IMR-90 (cell line): ENCODE measurements around the gene LATS1. TPM values are rescaled to one million over a fixed set of nuclear protein-coding genes. Genes with fewer than 3 reads are reported as not detected.

Experiments used
- ATAC-seq: fragments of 200-7000 bp; cut with Tn5 transposase; 2 replicates; pipeline ENCODE4 v1.9.1; 2020; ENCODE audit warnings: low read depth, mild to moderate bottlenecking, moderate library complexity
- BruUV-seq: library from RNA; stranded (reverse); fragments of 400-500 nt; replicated peaks from 2 replicates; lab custom pipeline; 2021; lab: Mats Ljungman, UMichigan
- CTCF ChIA-PET: fragments of 300-600 bp; formaldehyde crosslinking; extraction: SDS; loops from one replicate; lab custom pipeline; 2021; ENCODE audit warnings: antibody characterized with exemption; lab: Yijun Ruan, JAX
- POLR2A ChIA-PET: fragments of 300-600 bp; sonication (Branson Sonifier 250); formaldehyde crosslinking; loops from one replicate; lab custom pipeline; 2022; ENCODE audit warnings: antibody characterized with exemption; ENCODE audit not compliant: unreplicated experiment; lab: Charles Lee
- DNase-seq: peaks from one replicate; pipeline ENCODE4 v3.0.0; 2013
- H2AFZ ChIP-seq: replicated peaks from 2 replicates; pipeline ENCODE3; 2013; ENCODE audit warnings: low read length, mild to moderate bottlenecking; ENCODE audit not compliant: poor library complexity
- H2AK5ac ChIP-seq: 2 replicates; pipeline ENCODE4 v1.6.1; 2013; ENCODE audit warnings: low read depth, low read length, inconsistent platforms
- H2AK9ac ChIP-seq: replicated peaks from 2 replicates; pipeline ENCODE3; 2013; ENCODE audit warnings: mild to moderate bottlenecking, low read depth, low read length, moderate library complexity; ENCODE audit not compliant: poor library complexity
- H2BK120ac ChIP-seq: 2 replicates; pipeline ENCODE4 v1.6.1; 2013; ENCODE audit warnings: low read depth, low read length, inconsistent platforms
- H2BK15ac ChIP-seq: 3 replicates; pipeline ENCODE4 v1.6.1; 2013; ENCODE audit warnings: low read depth, low read length, inconsistent platforms
- H2BK20ac ChIP-seq: 2 replicates; pipeline ENCODE4 v1.6.1; 2013; ENCODE audit warnings: low read depth, mild to moderate bottlenecking, inconsistent platforms, low read length, moderate library complexity
- H2BK5ac ChIP-seq: 2 replicates; pipeline ENCODE4 v1.6.1; 2013; ENCODE audit warnings: mild to moderate bottlenecking, low read depth, low read length, inconsistent platforms; ENCODE audit not compliant: poor library complexity, severe bottlenecking
- H3K14ac ChIP-seq: replicated peaks from 2 replicates; pipeline ENCODE4 v1.6.1; 2013; ENCODE audit warnings: low read depth, low read length, inconsistent platforms
- H3K18ac ChIP-seq: 2 replicates; pipeline ENCODE4 v1.6.1; 2013; ENCODE audit warnings: low read depth, low read length, control low read depth
- H3K23ac ChIP-seq: 2 replicates; pipeline ENCODE4 v1.6.1; 2013; ENCODE audit warnings: low read depth, low read length, inconsistent platforms
- H3K27ac ChIP-seq: 2 replicates; pipeline ENCODE4 v1.5.1; 2013; ENCODE audit warnings: mild to moderate bottlenecking, control low read depth, low read length; ENCODE audit not compliant: insufficient read depth
- H3K27me3 ChIP-seq: 2 replicates; pipeline ENCODE4 v1.6.1; 2013; ENCODE audit warnings: low read length; ENCODE audit not compliant: control insufficient read depth, insufficient read depth
- H3K36me3 ChIP-seq: 2 replicates; pipeline ENCODE4 v1.6.1; 2013; ENCODE audit warnings: low read length, mixed read lengths; ENCODE audit not compliant: control insufficient read depth, insufficient read depth
- H3K4ac ChIP-seq: 2 replicates; pipeline ENCODE4 v1.6.1; 2013; ENCODE audit warnings: low read depth, low read length, inconsistent platforms
- H3K4me1 ChIP-seq: 2 replicates; pipeline ENCODE4 v1.6.1; 2013; ENCODE audit warnings: low read length, mixed read lengths; ENCODE audit not compliant: control insufficient read depth, insufficient read depth
- H3K4me2 ChIP-seq: 2 replicates; pipeline ENCODE4 v1.6.1; 2013; ENCODE audit warnings: low read depth, mild to moderate bottlenecking, control low read depth, low read length, moderate library complexity
- H3K4me3 ChIP-seq: 2 replicates; pipeline ENCODE4 v1.5.1; 2013; ENCODE audit warnings: low read depth, mild to moderate bottlenecking, control low read depth, low read length, moderate library complexity; ENCODE audit not compliant: insufficient read depth
- H3K56ac ChIP-seq: 2 replicates; pipeline ENCODE4 v1.6.1; 2013; ENCODE audit warnings: low read length, inconsistent platforms; ENCODE audit not compliant: insufficient read depth; ENCODE audit errors: extremely low read depth
- H3K79me1 ChIP-seq, 2 experiments: 2 replicates each; pipeline ENCODE4 v1.6.1; 2013; ENCODE audit warnings: low read length in 2 of 2, inconsistent platforms in 1 of 2, low read depth in 1 of 2
- H3K9ac ChIP-seq: 2 replicates; pipeline ENCODE4 v1.6.1; 2013; ENCODE audit warnings: low read depth, low read length, control low read depth
- H3K9me1 ChIP-seq: 2 replicates; pipeline ENCODE4 v1.6.1; 2013; ENCODE audit warnings: low read length, inconsistent platforms; ENCODE audit not compliant: insufficient read depth
- H3K9me3 ChIP-seq: 2 replicates; pipeline ENCODE4 v1.6.1; 2013; ENCODE audit warnings: low read length; ENCODE audit not compliant: control insufficient read depth, insufficient read depth
- H4K20me1 ChIP-seq: 2 replicates; pipeline ENCODE4 v1.6.1; 2013; ENCODE audit warnings: low read length, inconsistent platforms; ENCODE audit not compliant: insufficient read depth
- H4K5ac ChIP-seq: 2 replicates; pipeline ENCODE4 v1.6.1; 2013; ENCODE audit warnings: mild to moderate bottlenecking, low read depth, low read length, control low read depth
- H4K8ac ChIP-seq, 2 experiments: 2 replicates each; pipeline ENCODE4 v1.6.1; 2013; ENCODE audit warnings: low read depth in 2 of 2, low read length in 2 of 2, control low read depth in 1 of 2, inconsistent platforms in 1 of 2
- H4K91ac ChIP-seq: 2 replicates; pipeline ENCODE4 v1.6.1; 2013; ENCODE audit warnings: low read depth, low read length, inconsistent platforms; ENCODE audit not compliant: insufficient read depth
- BHLHE40 ChIP-seq: fragments of 150-350 bp; IDR thresholded peaks from 2 replicates; pipeline ENCODE4 v1.6.1; 2016; ENCODE audit warnings: mild to moderate bottlenecking, low read depth, low read length
- CEBPB ChIP-seq: IDR thresholded peaks from 2 replicates; pipeline ENCODE4 v1.6.1; 2012; ENCODE audit warnings: low read depth, low read length, improper control_type of control experiment
- CHD1 ChIP-seq: IDR thresholded peaks from 2 replicates; pipeline ENCODE4 v1.6.1; 2012; ENCODE audit warnings: low read depth, low read length, improper control_type of control experiment
- FOS ChIP-seq: fragments of 150-350 bp; IDR thresholded peaks from 2 replicates; pipeline ENCODE4 v1.6.1; 2016; ENCODE audit warnings: low read depth, low read length
- MAFK ChIP-seq: IDR thresholded peaks from 2 replicates; pipeline ENCODE4 v1.6.1; 2012; ENCODE audit warnings: low read depth, low read length, improper control_type of control experiment
- MAZ ChIP-seq: IDR thresholded peaks from 2 replicates; pipeline ENCODE4 v1.6.1; 2012; ENCODE audit warnings: low read depth, mild to moderate bottlenecking, low read length, improper control_type of control experiment, moderate library complexity, borderline replicate concordance
- MXI1 ChIP-seq: IDR thresholded peaks from 2 replicates; pipeline ENCODE4 v1.6.1; 2012; ENCODE audit warnings: low read depth, mild to moderate bottlenecking, low read length, moderate library complexity, borderline replicate concordance
- NFE2L2 ChIP-seq: fragments of 150-350 bp; IDR thresholded peaks from 2 replicates; pipeline ENCODE4 v1.6.1; 2016; ENCODE audit warnings: low read depth, mild to moderate bottlenecking, low read length
- RAD21 ChIP-seq: IDR thresholded peaks from 2 replicates; pipeline ENCODE4 v1.6.1; 2012; ENCODE audit warnings: low read length, improper control_type of control experiment
- RCOR1 ChIP-seq: IDR thresholded peaks from 2 replicates; pipeline ENCODE4 v1.6.1; 2012; ENCODE audit warnings: mild to moderate bottlenecking, low read length, improper control_type of control experiment; ENCODE audit not compliant: insufficient replicate concordance
- RFX5 ChIP-seq: IDR thresholded peaks from 2 replicates; pipeline ENCODE4 v1.8.0; 2012; ENCODE audit warnings: low read depth, mild to moderate bottlenecking, low read length, moderate library complexity
- SMC3 ChIP-seq: fragments of 150-350 bp; IDR thresholded peaks from 2 replicates; pipeline ENCODE4 v1.6.1; 2016; ENCODE audit warnings: low read depth, mild to moderate bottlenecking, antibody characterized with exemption, low read length, moderate library complexity
- WGBS, 2 experiments: methylation state at CpG; one replicate each; pipeline versions ENCODE4 v1.1.5 to v1.1.7; 2013; ENCODE audit warnings: missing lambda C conversion rate in 2 of 2; ENCODE audit not compliant: insufficient read length in 1 of 2; ENCODE audit errors: extremely low coverage in 2 of 2; 5-methylcytosine and 5-hydroxymethylcytosine counted together
- dilution Hi-C: fragments of 300-500 bp; cut with HindIII; formaldehyde crosslinking; loops from one replicate; pipeline ENCODE4 v1.14.3; 2018; ENCODE audit warnings: low sequenced_read_pairs; ENCODE audit not compliant: unreplicated experiment
- in situ Hi-C: fragments of 300-500 bp; cut with MboI; formaldehyde crosslinking; loops from 3 replicates; pipeline ENCODE4 v1.14.3; 2019; ENCODE audit warnings: low sequenced_read_pairs, inconsistent platforms, mixed read lengths
- intact Hi-C: fragments of 100-400 bp; cut with micrococcal nuclease; formaldehyde crosslinking; loops from 2 replicates; pipeline ENCODE4 v1.10.0; 2022
- polyA plus RNA-seq, 3 experiments: library from polyadenylated mRNA; depleted of rRNA; stranded (reverse); fragments of >200 nt; gene quantifications; 2 replicates each; pipeline ENCODE4 v1.2.3, GENCODE V29; 2012; ENCODE audit warnings: low replicate concordance in 1 of 3
- total RNA-seq: library from RNA; depleted of rRNA; stranded (reverse); fragments of >200 nt; gene quantifications from 2 replicates; pipeline ENCODE4 v1.2.3, GENCODE V29; 2012
- TF ChIP-seq, protein P1 (sequence below): fragments of 150-350 bp; IDR thresholded peaks from 2 replicates; pipeline ENCODE4 v1.6.1; 2017; ENCODE audit warnings: mild to moderate bottlenecking, antibody characterized with exemption, low read length, low read depth
- TF ChIP-seq, protein P2 (sequence below): conservative IDR thresholded peaks from 2 replicates; pipeline ENCODE4 v1.5.1; 2012; ENCODE audit warnings: mild to moderate bottlenecking, low read depth, low read length, improper control_type of control experiment
- TF ChIP-seq, protein P3 (sequence below): fragments of 150-350 bp; IDR thresholded peaks from 2 replicates; pipeline ENCODE4 v1.6.1; 2016; ENCODE audit warnings: low read depth, mild to moderate bottlenecking, low read length, moderate library complexity, borderline replicate concordance

The LATS1 gene
- total and polyA plus RNA-seq, 2 of the 4 experiments (the other 2 are of a cell fraction), result 7.9 to 20.1 TPM

GRCh38 chr6:149660028-149660427, 57.9 kb downstream of the LATS1 start:
- no peak overlapping the region for H3K56ac ChIP-seq
- TF ChIP-seq, protein P1, sequence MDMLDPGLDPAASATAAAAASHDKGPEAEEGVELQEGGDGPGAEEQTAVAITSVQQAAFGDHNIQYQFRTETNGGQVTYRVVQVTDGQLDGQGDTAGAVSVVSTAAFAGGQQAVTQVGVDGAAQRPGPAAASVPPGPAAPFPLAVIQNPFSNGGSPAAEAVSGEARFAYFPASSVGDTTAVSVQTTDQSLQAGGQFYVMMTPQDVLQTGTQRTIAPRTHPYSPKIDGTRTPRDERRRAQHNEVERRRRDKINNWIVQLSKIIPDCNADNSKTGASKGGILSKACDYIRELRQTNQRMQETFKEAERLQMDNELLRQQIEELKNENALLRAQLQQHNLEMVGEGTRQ, result no peak
- TF ChIP-seq RCOR1, result no peak
- TF ChIP-seq RAD21, result no peak
- no peak for TF ChIP-seq NFE2L2
- no peak for TF ChIP-seq BHLHE40
- TF ChIP-seq MXI1, result no peak
- no peak for TF ChIP-seq CHD1
- TF ChIP-seq CEBPB, result no peak
- TF ChIP-seq MAFK, result no peak
- TF ChIP-seq SMC3, result no peak
- TF ChIP-seq, protein P2, sequence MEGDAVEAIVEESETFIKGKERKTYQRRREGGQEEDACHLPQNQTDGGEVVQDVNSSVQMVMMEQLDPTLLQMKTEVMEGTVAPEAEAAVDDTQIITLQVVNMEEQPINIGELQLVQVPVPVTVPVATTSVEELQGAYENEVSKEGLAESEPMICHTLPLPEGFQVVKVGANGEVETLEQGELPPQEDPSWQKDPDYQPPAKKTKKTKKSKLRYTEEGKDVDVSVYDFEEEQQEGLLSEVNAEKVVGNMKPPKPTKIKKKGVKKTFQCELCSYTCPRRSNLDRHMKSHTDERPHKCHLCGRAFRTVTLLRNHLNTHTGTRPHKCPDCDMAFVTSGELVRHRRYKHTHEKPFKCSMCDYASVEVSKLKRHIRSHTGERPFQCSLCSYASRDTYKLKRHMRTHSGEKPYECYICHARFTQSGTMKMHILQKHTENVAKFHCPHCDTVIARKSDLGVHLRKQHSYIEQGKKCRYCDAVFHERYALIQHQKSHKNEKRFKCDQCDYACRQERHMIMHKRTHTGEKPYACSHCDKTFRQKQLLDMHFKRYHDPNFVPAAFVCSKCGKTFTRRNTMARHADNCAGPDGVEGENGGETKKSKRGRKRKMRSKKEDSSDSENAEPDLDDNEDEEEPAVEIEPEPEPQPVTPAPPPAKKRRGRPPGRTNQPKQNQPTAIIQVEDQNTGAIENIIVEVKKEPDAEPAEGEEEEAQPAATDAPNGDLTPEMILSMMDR, result no peak
- TF ChIP-seq, protein P3, sequence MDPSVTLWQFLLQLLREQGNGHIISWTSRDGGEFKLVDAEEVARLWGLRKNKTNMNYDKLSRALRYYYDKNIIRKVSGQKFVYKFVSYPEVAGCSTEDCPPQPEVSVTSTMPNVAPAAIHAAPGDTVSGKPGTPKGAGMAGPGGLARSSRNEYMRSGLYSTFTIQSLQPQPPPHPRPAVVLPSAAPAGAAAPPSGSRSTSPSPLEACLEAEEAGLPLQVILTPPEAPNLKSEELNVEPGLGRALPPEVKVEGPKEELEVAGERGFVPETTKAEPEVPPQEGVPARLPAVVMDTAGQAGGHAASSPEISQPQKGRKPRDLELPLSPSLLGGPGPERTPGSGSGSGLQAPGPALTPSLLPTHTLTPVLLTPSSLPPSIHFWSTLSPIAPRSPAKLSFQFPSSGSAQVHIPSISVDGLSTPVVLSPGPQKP, result no peak
- TF ChIP-seq RFX5, result no peak
- TF ChIP-seq FOS, result no peak
- TF ChIP-seq MAZ, result no peak
- H3K9me3 ChIP-seq, result no peaks in the 10 kb centered on the region
- no peak overlapping the region for H3K9ac ChIP-seq
- H2AK5ac ChIP-seq, result no peak overlapping the region
- ATAC-seq, result no peak
- no peaks in the 10 kb centered on the region for H3K27me3 ChIP-seq
- no peak overlapping the region for H3K4me2 ChIP-seq
- H3K27ac ChIP-seq, result no peak overlapping the region
- no peaks in the 10 kb centered on the region for H3K9me1 ChIP-seq
- no peak overlapping the region for H2BK5ac ChIP-seq
- intact Hi-C loops, result no loop called here
- no peak overlapping the region for H2AFZ ChIP-seq
- DNase-seq, result no peak
- no peak overlapping the region for H4K8ac ChIP-seq
- BruUV-seq, result no TSS peak
- H3K36me3 ChIP-seq, result peaks cover 19% of the 10 kb centered on the region
- ChIA-PET CTCF (no interaction called here), POLR2A (no interaction called here)
- H2BK15ac ChIP-seq, result no peak overlapping the region
- H3K4ac ChIP-seq, result no peak overlapping the region
- dilution Hi-C loops, result no loop called here
- H2AK9ac ChIP-seq, result no peak overlapping the region
- in situ Hi-C loops, result no loop called here
- H3K4me3 ChIP-seq, result no peak overlapping the region
- no peaks in the 10 kb centered on the region; a peak in 1 of 4 replicates for H3K79me1 ChIP-seq
- no peak overlapping the region for H2BK20ac ChIP-seq
- no peak overlapping the region for H2BK120ac ChIP-seq
- no peak overlapping the region for H4K5ac ChIP-seq
- no peaks in the 10 kb centered on the region for H3K4me1 ChIP-seq
- WGBS, 2 experiments, result no CpG with 5 or more reads among the region's 4 CpGs
- H3K18ac ChIP-seq, result no peak overlapping the region
- no peak overlapping the region for H3K14ac ChIP-seq
- no peak overlapping the region for H4K91ac ChIP-seq
- no peak overlapping the region for H3K23ac ChIP-seq
- H4K20me1 ChIP-seq, result no peaks in the 10 kb centered on the region
